NK-92 (cell line): Measurements from ENCODE around the gene TRPC4AP.
"Not testable (repeated sequence)": the region's sequence is repeated elsewhere in the genome, so short reads cannot be mapped to it uniquely, and the experiment has no call there.

Source experiments
- DNase-seq: peaks from one replicate; lab custom pipeline; 2025; ENCODE audit not compliant: unreplicated experiment; lab: John Stamatoyannopoulos, UW

The TRPC4AP gene

DNA sequence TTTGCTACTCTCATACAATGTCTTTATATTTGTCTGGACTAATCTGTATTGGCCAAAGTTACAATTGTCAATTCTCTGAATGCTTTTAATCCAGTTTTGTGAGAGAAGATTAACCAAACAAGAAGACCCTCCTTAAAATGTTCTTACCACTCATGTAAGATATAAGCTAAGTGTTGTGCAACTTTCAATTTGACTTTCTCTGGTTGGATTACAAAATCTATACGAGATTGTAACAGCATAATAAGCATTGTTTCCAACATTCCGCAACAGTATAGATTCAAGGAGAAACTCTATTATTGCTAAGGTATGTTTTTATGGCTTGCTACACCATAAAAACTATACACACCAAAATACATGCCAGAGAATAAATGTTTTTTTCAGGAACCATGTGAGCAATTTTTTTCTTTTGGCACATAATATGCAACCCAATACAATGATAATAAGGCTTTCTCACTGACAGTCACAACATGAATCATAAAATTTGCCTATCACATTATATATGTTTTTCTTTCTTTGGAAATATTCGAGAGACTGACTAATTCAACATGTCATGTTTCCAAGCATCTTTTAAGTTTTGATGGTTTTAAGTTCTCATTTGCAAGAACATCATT, 12.2 kb upstream of the TRPC4AP start:
- DNase-seq, result no peak

GRCh38 chr20:35101620-35102019, 9.0 kb upstream of the TRPC4AP start:
- DNase-seq, result no peak

DNA sequence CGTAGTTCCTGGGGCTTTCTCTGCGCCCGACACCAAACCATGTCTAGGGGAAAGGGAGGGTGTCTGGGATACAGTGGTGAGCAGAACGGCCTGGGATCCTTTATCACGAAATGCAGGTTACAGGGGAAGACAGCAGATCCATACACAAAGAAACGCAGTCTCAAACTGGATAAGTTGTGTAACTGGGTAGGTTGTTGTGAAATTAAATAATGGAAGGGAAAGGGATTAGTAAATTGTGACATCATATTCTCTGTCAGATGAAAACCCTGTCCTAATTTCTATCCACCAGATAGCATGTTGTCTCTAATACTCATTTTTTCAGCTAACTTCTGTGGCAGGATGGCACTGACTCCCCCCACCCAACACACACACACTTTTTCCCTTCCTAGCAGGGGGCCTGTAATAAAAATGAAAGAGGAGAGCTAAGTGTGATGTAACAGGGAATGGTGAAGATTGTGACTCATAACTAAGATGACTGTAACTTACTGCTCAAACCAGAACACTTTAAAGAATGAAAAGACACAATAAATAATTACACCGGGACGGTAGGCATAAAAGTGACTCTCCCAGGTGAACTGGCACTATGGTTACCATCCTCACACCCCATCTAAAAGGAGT, 769 bp upstream of the TRPC4AP start:
- no peak for DNase-seq

GRCh38 chr20:35091816-35092523, 637 bp downstream of the TRPC4AP start:
- no peak for DNase-seq

DNA sequence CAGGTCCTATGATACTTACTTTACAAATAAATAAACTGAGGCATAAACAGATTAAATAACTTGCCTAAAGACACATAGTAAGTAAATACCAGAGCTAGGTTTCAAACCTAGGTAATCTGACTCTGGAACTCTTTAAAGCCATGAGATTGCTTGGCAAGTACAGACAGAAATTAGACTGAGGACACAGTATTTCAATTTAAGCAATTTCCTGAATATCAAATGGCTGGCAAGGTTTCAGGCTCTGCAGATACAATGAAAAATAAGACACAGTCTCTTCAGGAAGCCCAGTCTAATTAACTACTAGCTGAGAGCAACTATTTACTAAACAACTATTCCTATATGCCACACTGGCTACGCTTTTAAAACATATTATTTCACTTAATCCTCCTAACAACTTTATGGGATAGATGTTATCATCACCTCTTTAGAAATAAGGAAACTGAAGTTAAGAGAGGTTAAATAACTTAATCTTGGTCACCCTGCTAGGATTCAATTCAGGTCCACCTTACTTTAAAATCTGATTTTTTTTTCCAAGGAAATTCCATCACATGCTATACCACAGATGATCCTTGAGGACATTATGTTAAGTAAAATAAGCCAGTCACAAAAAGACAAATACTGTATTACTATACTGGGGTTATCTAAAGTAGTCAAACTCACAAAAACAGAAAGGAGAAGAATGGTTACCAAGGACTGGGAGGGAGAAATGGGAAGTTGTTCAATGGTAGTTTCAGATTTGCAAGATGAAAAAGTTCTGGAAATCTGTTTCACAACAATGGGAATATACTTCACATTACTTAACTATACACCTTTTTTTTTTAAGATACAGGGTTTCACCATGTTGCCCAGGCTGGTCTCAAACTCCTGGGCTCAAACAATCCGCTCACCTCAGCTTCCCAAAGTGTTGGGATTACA, 4.1 kb downstream of the TRPC4AP start:
- DNase-seq, result no peak

DNA sequence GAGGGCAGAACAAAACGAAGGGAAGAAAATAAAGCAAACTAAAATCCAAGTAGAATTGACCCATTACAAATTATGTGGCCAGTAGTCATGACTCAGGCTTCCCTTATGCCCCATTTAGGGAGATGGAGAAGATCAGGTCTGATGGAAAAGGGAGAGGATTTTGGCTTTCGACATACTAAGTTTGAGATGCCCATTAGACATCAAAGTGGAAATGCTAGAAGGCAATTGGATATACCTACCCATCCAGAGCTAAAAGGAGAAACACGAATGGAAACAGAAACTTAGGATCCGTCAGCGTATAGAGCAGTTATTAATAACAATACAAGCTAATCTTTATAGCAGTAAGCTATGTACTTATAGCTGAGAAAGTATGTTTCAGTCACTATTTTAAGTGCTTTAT, 4.8 kb downstream of the TRPC4AP start:
- DNase-seq, result no peak

GRCh38 chr20:35087355-35087754, 5.3 kb downstream of the TRPC4AP start:
- no peak for DNase-seq

DNA sequence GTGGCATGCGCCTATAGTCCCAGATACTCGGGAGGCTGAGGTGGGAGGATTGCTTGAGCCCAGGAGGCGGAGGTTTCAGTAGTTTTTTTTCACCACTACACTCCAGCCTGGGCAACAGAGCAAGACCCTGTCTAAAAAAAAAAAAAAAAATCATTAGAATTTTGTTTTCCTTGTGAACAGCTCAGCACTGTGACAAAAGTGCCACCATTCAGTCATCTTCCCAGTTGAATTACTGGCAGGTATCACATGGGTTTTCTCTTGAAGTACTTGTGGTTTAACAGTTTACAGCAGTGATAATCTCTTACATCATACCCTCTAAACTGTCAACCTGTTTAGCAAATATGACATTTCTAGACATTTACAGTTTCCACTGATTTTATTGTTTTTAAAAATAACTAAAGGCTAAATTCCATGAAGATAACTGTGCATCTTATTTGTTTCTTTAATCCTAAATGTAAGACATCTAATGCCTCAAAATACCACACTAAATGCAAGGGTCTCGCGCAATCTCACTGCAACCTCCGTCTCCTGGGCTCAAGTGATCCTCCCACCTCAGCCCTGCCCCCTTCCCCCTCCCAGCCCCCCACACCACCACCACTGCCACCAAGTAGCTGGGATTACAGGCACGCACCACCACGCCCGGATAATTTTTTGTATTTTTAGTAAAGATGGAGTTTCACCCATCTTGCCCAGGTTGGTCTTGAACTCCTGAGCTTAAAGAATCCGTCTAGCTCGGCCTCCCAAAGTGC, 7.0 kb downstream of the TRPC4AP start:
- DNase-seq, result no peak

- DNase-seq, result no peak
These were observed 7.6 kb downstream of the TRPC4AP start for GRCh38 chr20:35084998-35085397.

- not testable (repeated sequence) for DNase-seq
These were observed 12.3 kb downstream of the TRPC4AP start for GRCh38 chr20:35080348-35080642.

DNA sequence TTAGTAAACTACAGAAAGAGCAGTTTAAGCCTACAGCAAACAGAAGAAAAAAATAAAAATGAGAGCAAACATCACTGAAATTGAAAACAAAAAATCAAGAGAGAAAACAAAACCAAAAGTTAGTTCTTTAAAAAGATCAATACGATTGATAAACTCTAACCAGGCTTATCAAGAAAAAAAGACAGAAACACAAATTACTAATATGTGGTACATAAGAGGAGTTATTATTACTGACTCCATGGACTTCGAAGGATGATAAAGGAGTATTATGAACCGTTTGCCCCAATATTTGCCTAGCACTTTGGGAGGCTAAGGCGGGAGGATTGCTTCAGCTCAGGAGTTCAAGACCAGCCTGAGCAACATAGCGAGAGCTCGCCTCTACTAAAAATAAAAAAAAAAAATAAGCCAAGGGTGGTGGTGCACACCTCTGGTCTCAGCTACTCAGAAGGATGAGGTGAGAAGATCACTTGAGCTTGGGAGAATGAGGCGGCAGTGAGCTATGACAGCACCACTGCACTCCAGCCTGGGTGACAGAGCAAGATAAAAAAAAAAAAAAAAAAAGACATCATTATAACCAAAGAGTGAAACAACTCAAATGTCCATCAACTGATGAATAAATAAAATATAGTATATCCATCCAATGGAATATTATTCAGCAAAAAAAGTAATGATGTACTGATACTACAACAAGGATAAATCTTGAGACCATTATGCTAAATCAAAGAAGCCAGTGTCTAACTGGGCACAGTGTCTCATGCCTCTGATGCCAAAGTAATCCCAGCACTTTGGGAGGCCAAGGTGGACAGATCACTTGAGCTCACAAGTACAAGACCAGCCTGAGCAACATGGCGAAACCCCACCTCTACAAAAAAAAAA, 12.9 kb downstream of the TRPC4AP start:
- no peak for DNase-seq

GRCh38 chr20:35077872-35078271, 14.7 kb downstream of the TRPC4AP start:
- DNase-seq, result no peak

DNA sequence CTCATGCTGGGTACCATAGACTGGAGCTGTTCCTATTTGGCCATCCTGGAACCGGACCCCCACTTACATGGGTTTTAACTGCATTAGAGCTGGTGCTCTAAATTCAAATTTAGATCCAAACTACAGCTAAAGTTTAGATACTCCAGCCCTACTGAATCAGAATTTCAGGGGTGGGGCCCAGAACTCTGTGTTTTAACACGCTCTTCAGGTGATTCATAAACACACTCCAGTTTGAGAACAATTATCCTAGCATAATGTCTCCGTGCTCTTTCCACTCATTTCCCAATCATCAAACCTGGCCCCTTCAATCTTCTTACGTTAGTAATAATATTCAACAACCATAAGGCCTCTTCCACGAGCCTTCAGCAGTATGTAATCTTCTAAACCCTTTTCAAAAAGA, 15.3 kb downstream of the TRPC4AP start:
- DNase-seq, result no peak

DNA sequence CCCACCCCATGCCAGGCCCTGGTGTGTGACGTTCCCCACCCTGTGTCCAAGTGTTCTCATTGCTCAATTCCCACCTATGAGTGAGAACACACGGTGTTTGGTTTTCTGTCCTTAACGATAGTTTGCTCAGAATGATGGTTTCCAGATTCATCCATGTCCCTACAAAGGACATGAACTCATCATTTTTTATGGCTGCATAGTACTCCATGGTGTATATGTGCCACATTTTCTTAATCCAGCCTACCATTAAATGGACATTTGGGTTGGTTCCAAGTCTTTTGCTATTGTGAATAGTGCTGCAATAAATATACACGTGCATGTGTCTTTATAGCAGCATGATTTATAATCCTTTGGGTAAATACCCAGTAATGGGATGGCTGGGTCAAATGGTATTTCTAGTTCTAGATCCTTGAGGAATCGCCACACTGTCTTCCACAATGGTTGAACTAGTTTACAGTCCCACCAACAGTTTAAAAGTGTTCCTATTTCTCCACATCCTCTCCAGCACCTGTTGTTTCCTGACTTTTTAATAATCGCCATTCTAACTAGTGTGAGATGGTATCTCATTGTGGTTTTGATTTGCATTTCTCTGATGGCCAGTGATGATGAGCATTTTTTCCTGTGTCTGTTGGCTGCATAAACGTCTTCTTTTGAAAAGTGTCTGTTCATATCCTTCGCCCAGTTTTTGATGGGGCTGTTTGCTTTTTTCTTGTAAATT, 21.0 kb downstream of the TRPC4AP start:
- DNase-seq, result not testable (repeated sequence)

GRCh38 chr20:35066194-35066593, 26.4 kb downstream of the TRPC4AP start:
- no peak for DNase-seq

DNA sequence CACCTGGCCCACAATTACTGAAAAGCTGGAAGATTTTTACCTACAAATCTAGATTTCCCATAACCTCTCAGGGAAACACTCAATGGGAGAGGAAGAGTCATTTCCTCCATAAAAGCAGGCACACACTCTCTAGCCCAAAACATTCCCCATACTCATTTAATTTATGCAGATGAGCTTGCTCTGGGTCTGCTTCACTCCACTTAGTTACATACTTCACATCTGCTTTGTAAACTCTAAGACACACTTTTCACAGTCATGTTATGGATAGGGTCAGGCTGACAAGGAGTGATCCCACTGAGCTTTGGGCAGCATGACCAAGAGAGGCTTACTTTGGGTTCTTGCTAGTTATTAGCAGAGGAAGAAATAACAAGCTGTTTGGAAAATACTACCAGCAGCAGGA, 27.4 kb downstream of the TRPC4AP start:
- no peak for DNase-seq

- DNase-seq, result no peak
These were observed 29.4 kb downstream of the TRPC4AP start for GRCh38 chr20:35063168-35063567.

DNA sequence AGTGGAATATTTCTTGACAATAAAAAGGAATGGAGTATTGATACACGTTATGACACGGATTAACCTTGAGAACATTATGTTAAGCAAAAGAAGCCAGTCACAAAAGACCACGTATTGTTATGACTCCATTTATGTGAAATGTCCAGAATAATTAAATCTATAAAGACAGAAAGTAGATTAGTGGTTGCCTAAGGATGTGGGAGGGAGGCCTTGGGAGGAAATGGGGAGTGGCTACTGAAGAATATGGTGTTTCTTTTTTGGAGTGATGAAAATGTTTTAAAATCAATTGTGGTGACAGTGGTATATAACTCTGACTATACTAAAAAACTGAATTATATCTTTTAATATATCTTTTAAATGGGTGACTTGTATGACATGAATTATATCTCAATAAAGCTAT, 30.1 kb downstream of the TRPC4AP start:
- no peak for DNase-seq

DNA sequence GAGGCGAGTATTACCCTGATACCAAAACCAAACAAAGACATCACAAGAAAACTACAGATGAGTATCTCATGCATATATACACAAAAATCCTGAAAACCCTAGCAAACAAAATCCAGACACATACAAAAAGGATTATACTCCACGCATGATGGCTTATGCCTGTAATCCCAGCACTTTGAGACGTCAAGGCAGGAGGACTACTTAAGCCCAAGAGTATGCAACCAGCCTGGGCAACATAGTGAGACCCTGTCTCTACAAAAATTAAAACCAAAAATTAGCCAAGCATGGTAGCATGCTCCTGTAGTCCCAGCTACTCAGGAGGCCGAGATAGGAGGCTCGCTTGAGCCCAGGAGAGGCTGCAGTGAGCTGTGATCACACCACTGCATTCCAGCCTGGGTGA, 32.4 kb downstream of the TRPC4AP start:
- DNase-seq, result no peak
